Upper lobe of right lung (tissue), 1 donor: ENCODE results near the gene LRRC34. TPM values are rescaled to one million over a fixed set of nuclear protein-coding genes. Genes with fewer than 3 reads are reported as not detected.

Experiments used
- ATAC-seq: fragments of 200-7000 bp; cut with Tn5 transposase; one replicate; pipeline ENCODE4 v1.9.1; 2020; ENCODE audit warnings: mild to moderate bottlenecking, moderate library complexity
- DNase-seq: peaks from one replicate; pipeline ENCODE4 v3.0.0-alpha.2; 2020
- H3K27ac ChIP-seq: fragments of 200-600 bp; one replicate; pipeline ENCODE4 v1.8.0; 2022
- H3K27me3 ChIP-seq: fragments of 200-600 bp; one replicate; pipeline ENCODE4 v1.8.0; 2022; ENCODE audit warnings: mild to moderate bottlenecking
- H3K36me3 ChIP-seq: fragments of 200-600 bp; one replicate; pipeline ENCODE4 v1.8.0; 2022
- H3K4me1 ChIP-seq: fragments of 200-600 bp; one replicate; pipeline ENCODE4 v1.8.0; 2022
- H3K4me3 ChIP-seq: fragments of 200-600 bp; one replicate; pipeline ENCODE4 v1.8.0; 2022; ENCODE audit warnings: mild to moderate bottlenecking
- H3K9me3 ChIP-seq: fragments of 200-600 bp; one replicate; pipeline ENCODE4 v1.8.0; 2022
- CTCF ChIP-seq: fragments of 200-600 bp; IDR thresholded peaks from one replicate; pipeline ENCODE4 v1.8.0; 2022; ENCODE audit warnings: antibody characterized with exemption
- intact Hi-C: fragments of 100-400 bp; cut with DNase I; formaldehyde crosslinking; loops from one replicate; pipeline ENCODE4 v1.11.0; 2022
- total RNA-seq: library from RNA; stranded (reverse); fragmentation: NEBNext Ultra II Directional; extraction: Animal tissue kit (Norgen Biotek cat#: 25700); gene quantifications from one replicate; pipeline ENCODE4 v1.2.1, GENCODE V29; 2021
- donor health status: DM: no; HTN: yes; CAD: no; lungs with severe emphysema.

Gene LRRC34
- total RNA-seq, 1 donor from 2014 or later, result 0.98 TPM

DNA sequence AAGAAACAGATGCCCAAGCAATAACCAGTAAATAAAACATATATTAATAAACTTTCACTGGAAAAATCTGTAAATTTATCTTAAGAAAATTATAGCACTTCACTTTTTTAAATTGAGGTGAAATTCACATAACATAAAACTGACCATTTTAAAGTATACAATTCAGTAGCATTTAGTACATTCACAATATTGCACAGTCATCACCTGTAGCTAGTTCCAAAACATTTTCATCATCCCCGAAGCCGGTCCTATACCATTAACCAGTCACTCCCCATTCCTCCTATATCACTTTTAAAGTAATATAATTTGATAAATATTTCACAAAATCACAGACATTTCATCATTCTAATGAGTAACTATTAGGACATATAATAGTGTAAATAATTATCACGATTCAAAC lies 8.0 kb downstream of the LRRC34 start:
- ATAC-seq (no peak), DNase-seq (no peak)
- H3K27ac ChIP-seq, result no peak overlapping the region
- no peaks in the 10 kb centered on the region for H3K27me3 ChIP-seq
- H3K36me3 ChIP-seq, result peaks cover 6% of the 10 kb centered on the region
- H3K4me1 ChIP-seq, result no peaks in the 10 kb centered on the region
- intact Hi-C loops, result no loop called here
- no peaks in the 10 kb centered on the region for H3K9me3 ChIP-seq
- H3K4me3 ChIP-seq, result no peak overlapping the region
- no peak for TF ChIP-seq CTCF

DNA sequence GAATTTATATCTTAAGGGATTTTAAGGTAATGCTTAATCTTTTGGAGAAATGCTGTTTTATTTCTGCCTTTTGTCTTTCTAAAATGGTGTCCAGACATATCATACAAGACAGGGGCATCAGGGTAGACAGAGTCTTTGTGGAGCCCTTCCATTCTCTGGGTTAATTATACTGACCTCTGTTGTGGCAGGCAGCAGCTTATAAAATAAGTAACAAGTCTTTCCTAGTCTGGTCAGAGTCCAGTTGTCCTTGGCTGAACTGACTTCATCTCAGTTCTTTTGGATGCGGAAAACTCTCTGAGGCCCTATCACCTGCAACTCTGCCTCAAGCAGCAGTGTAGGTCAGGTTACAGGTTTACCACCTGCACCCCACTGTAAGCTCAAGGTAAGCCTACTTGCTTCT lies 20.3 kb downstream of the LRRC34 start:
- Histone ChIP-seq H3K4me3 (no peak overlapping the region), H3K27ac (no peak overlapping the region), H3K36me3 (peaks cover 38% of the 10 kb centered on the region), H3K9me3 (no peaks in the 10 kb centered on the region), H3K27me3 (no peaks in the 10 kb centered on the region), H3K4me1 (no peaks in the 10 kb centered on the region)
- intact Hi-C loops, result no loop called here
- TF ChIP-seq CTCF, result no peak
- no peak for ATAC-seq
- no peak for DNase-seq

- no peaks in the 10 kb centered on the region for H3K27me3 ChIP-seq
- H3K4me3 ChIP-seq, result no peak overlapping the region
- no peaks in the 10 kb centered on the region for H3K9me3 ChIP-seq
- intact Hi-C loops, result no loop called here
- TF ChIP-seq CTCF, result no peak
- H3K4me1 ChIP-seq, result no peaks in the 10 kb centered on the region
- peaks cover 53% of the 10 kb centered on the region for H3K36me3 ChIP-seq
- no peak for ATAC-seq
- no peak overlapping the region for H3K27ac ChIP-seq
- no peak for DNase-seq
These were observed 21.8 kb downstream of the LRRC34 start for GRCh38 chr3:169790687-169791429.

DNA sequence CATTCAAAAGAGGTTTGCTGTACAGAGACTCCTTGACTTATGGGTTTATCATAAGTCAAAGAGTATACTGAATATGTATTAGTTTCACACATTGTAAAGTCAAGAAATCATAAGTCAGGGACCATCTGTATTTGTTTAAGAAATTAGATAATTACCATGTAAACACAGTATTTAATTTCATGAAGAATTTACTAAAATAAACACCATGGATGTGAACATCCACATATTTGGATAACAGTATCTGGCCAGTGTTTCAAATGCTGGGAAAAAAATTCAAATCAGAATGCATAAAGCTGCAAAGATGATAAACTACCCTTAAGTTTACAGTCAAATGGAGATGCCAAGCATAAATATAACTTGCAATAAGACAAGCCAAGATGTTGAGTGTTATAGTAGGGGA lies 22.5 kb downstream of the LRRC34 start:
- ATAC-seq (no peak), DNase-seq (no peak)
- H3K4me1 ChIP-seq, result no peaks in the 10 kb centered on the region
- peaks cover 59% of the 10 kb centered on the region for H3K36me3 ChIP-seq
- no peak for TF ChIP-seq CTCF
- no peaks in the 10 kb centered on the region for H3K27me3 ChIP-seq
- H3K27ac ChIP-seq, result no peak overlapping the region
- no peaks in the 10 kb centered on the region for H3K9me3 ChIP-seq
- intact Hi-C loops, result no loop called here
- no peak overlapping the region for H3K4me3 ChIP-seq

DNA sequence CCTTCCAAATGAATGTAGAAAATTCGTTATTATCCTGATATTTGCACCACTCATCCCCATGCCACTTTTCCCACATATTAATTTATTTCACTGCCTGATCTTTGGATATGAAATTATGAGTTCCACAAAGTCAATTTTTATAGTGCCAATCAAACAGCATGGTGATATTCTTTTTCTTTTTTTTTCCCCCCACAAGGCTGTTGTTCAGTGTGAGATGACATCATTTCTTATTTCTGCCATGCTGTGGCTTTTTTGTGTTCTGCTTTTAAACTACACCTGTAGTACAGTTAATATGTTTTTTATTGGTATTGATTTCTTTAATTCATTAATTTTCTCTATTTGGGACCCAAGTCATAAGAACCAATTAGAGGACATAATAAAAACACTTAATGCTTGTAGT lies 24.9 kb downstream of the LRRC34 start:
- intact Hi-C loops, result no loop called here

More for the DNA sequence above, 24.9 kb downstream of the LRRC34 start:
- H3K36me3 ChIP-seq, result peaks cover 81% of the 10 kb centered on the region
- no peaks in the 10 kb centered on the region for H3K9me3 ChIP-seq
- H3K27me3 ChIP-seq, result no peaks in the 10 kb centered on the region
- DNase-seq, result no peak
- no peak for TF ChIP-seq CTCF
- H3K27ac ChIP-seq, result no peak overlapping the region
- H3K4me1 ChIP-seq, result no peaks in the 10 kb centered on the region
- ATAC-seq, result no peak
- no peak overlapping the region for H3K4me3 ChIP-seq
